Endodermal cell (in vitro differentiated cells): Measurements from ENCODE around the gene TAAR8. TPM values are rescaled to one million over a fixed set of nuclear protein-coding genes. Genes with fewer than 3 reads are reported as not detected.
"Not testable (repeated sequence)": the region's sequence is repeated elsewhere in the genome, so short reads cannot be mapped to it uniquely, and the experiment has no call there.

Experiments used
- DNase-seq: peaks from one replicate; pipeline ENCODE4 v3.0.0-alpha.2; 2017
- H3K27ac ChIP-seq: 2 replicates; pipeline ENCODE4 v1.5.1; 2013; ENCODE audit warnings: mild to moderate bottlenecking, low read depth, low read length, moderate library complexity
- H3K27me3 ChIP-seq: 2 replicates; pipeline ENCODE4 v1.6.1; 2013; ENCODE audit warnings: mild to moderate bottlenecking, low read length, moderate library complexity; ENCODE audit not compliant: insufficient read depth, control insufficient read depth, poor library complexity, severe bottlenecking
- H3K36me3 ChIP-seq: 2 replicates; pipeline ENCODE4 v1.7.0; 2013; ENCODE audit warnings: mild to moderate bottlenecking, low read length, moderate library complexity; ENCODE audit not compliant: control insufficient read depth, insufficient read depth
- H3K4me1 ChIP-seq: one replicate; pipeline ENCODE4 v1.7.0; 2013; ENCODE audit warnings: low read length; ENCODE audit not compliant: control insufficient read depth, insufficient read depth
- H3K4me3 ChIP-seq: 2 replicates; pipeline ENCODE4 v1.5.1; 2013; ENCODE audit warnings: mild to moderate bottlenecking, low read length, moderate library complexity
- H3K9ac ChIP-seq: 2 replicates; pipeline ENCODE4 v1.6.1; 2013; ENCODE audit warnings: mild to moderate bottlenecking, low read length, moderate library complexity; ENCODE audit not compliant: poor library complexity, severe bottlenecking; ENCODE audit errors: extremely low read depth
- H3K9me3 ChIP-seq: 2 replicates; pipeline ENCODE4 v1.6.1; 2013; ENCODE audit warnings: mild to moderate bottlenecking, low read length, moderate library complexity; ENCODE audit not compliant: control insufficient read depth
- H3K27ac Mint-ChIP-seq: 2 replicates; pipeline ENCODE4 v1.8.0; 2020; ENCODE audit warnings: mixed read lengths
- H3K27me3 Mint-ChIP-seq: 2 replicates; pipeline ENCODE4 v1.8.0; 2021; ENCODE audit warnings: mild to moderate bottlenecking, mixed read lengths; ENCODE audit not compliant: insufficient read depth
- H3K36me3 Mint-ChIP-seq: 2 replicates; pipeline ENCODE4 v1.8.0; 2020; ENCODE audit warnings: low read depth, mixed read lengths
- H3K4me1 Mint-ChIP-seq: 2 replicates; pipeline ENCODE4 v1.8.0; 2020; ENCODE audit warnings: mixed read lengths
- H3K4me3 Mint-ChIP-seq: 2 replicates; pipeline ENCODE4 v1.8.0; 2020; ENCODE audit warnings: mild to moderate bottlenecking, moderate library complexity, mixed read lengths
- H3K9me3 Mint-ChIP-seq: 2 replicates; pipeline ENCODE4 v1.8.0; 2020; ENCODE audit warnings: mild to moderate bottlenecking, mixed read lengths
- CTCF ChIP-seq: fragments of 200-600 bp; sonication (generic); conservative IDR thresholded peaks from 2 replicates; pipeline ENCODE4 v1.5.0; 2021; ENCODE audit warnings: antibody characterized with exemption, mild to moderate bottlenecking
- WGBS, 2 experiments: methylation state at CpG; one replicate each; pipeline versions ENCODE4 v1.1.5 to v1.1.7; 2013; ENCODE audit warnings: missing lambda C conversion rate in 2 of 2, mixed read lengths in 1 of 2; ENCODE audit not compliant: insufficient coverage in 1 of 2, insufficient read length in 1 of 2; 5-methylcytosine and 5-hydroxymethylcytosine counted together
- total RNA-seq, 2 donors: library from RNA; stranded (reverse); fragmentation: NEBNext Ultra II Directional in 1 of 2; extraction: Animal tissue kit (Norgen Biotek cat#: 25700) in 1 of 2; gene quantifications; 2 replicates in 1 of 2; 3 replicates in 1 of 2; pipeline ENCODE4 v1.2.1, GENCODE V29; 2021

The TAAR8 gene
- total RNA-seq, 2 donors from 2014 or later: not detected

DNA sequence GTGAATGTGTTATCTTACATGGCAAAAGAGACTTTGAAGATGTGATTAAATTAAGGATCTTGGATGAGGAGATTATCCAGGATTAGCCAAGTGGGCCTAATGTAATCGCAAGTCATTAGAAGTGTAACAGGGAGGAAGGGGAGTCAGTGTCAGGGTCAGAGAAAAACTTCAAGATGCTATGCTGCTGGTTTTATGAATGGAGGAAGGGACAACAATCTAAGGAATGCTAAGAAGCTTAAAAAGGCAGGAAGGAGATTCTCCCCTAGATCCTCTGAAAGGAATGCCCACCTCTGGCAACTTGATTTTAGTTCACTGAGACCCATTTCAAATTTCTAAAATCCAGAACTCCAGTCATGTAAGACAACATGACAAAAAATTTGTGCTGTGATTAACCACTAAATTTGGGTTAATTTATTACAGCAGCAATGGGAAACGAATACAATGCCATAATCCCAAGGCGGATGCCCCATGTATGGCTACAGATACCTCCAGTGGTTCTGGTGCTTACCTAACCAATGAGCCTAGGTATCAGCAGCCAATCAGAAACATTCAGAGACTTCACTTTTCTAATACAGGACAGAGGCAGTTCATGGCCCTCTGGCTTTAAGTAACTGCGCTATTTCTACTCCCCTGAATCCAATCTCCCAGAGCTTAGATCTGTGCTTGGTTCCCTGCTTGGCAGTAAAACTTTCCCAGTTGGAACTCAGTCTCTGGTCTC is 3.6 kb upstream of the TAAR8 start:
- Histone ChIP-seq H3K9me3 (no peaks in the 10 kb centered on the region), H3K4me1 (no peaks in the 10 kb centered on the region), H3K27me3 (peaks cover 90% of the 10 kb centered on the region), H3K36me3 (no peaks in the 10 kb centered on the region), H3K4me3 (no peak overlapping the region), H3K9ac (no peak overlapping the region), H3K27ac (no peak overlapping the region)
- Mint-ChIP-seq H3K27ac (no peak overlapping the region), H3K4me3 (no peak overlapping the region), H3K4me1 (peaks cover 7% of the 10 kb centered on the region), H3K9me3 (no peaks in the 10 kb centered on the region), H3K27me3 (peaks cover 71% of the 10 kb centered on the region), H3K36me3 (no peaks in the 10 kb centered on the region)
- no peak for TF ChIP-seq CTCF
- no peak for DNase-seq
- WGBS, 2 experiments: 82 to 97% methylated on average over 4 of the region's 4 CpGs

DNA sequence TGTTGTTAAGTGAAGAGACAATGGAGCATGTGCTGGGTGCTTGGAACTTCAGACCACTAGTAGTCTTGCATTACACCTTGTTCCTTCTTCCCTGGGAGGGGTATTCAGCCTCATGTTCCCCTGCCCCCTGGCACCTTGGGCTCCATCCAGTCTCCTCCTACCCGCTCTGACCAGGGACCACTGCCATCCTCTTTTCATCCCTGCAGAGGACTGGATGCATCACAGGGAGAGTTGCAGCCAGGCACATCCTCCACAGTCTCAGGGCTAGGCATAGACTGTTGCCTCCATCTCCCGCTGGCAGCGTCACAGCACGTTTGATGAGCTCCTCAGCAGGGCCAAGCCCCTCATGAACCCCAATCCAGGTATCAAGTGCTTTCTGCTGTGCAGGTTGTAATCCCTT is 1.3 kb upstream of the TAAR8 start:
- Histone ChIP-seq H3K9ac (no peak overlapping the region), H3K9me3 (no peaks in the 10 kb centered on the region), H3K27ac (no peak overlapping the region), H3K27me3 (peaks cover 67% of the 10 kb centered on the region), H3K36me3 (no peaks in the 10 kb centered on the region), H3K4me3 (no peak overlapping the region), H3K4me1 (no peaks in the 10 kb centered on the region)
- H3K4me1 Mint-ChIP-seq: peaks cover 7% of the 10 kb centered on the region
- no peaks in the 10 kb centered on the region for H3K9me3 Mint-ChIP-seq
- TF ChIP-seq CTCF: no peak
- H3K36me3 Mint-ChIP-seq: no peaks in the 10 kb centered on the region
- no peak for DNase-seq
- no peak overlapping the region for H3K27ac Mint-ChIP-seq
- no peak overlapping the region for H3K4me3 Mint-ChIP-seq
- WGBS, 2 experiments: 85 to 100% methylated on average over 3 to 4 of the region's 4 CpGs
- H3K27me3 Mint-ChIP-seq: peaks cover 55% of the 10 kb centered on the region

DNA sequence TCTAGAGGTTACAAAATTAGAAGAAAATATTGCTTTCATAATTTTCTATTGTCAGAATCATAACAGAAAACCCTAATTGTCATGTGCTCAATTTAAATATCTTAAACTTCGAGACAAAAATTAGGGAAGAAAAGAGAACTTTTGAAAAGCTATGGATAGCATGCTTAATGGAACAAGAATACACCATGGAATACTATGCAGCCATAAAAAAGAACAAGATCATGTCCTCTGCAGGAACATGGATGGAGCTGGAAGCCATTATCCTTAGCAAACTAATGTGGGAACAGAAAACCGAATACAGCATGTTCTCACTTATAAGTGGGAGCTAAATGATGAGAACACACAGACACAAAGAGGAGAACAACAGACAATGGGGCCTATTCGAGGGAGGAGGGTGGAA is 7.6 kb downstream of the TAAR8 start:
- 85 to 90% methylated on average over 3 of the region's 3 CpGs for WGBS, 2 experiments
- not testable (repeated sequence) for H3K4me3 ChIP-seq, H3K4me3 Mint-ChIP-seq, H3K4me1 ChIP-seq, H3K27ac ChIP-seq, H3K27me3 Mint-ChIP-seq, H3K27me3 ChIP-seq, DNase-seq, H3K36me3 ChIP-seq, H3K9me3 Mint-ChIP-seq, H3K9me3 ChIP-seq, H3K27ac Mint-ChIP-seq, H3K4me1 Mint-ChIP-seq, H3K9ac ChIP-seq, H3K36me3 Mint-ChIP-seq

- H3K27ac ChIP-seq: no peak overlapping the region
- H3K27me3 Mint-ChIP-seq: peaks cover 3% of the 10 kb centered on the region
- H3K27ac Mint-ChIP-seq: no peak overlapping the region
- peaks cover 9% of the 10 kb centered on the region for H3K27me3 ChIP-seq
- H3K4me3 Mint-ChIP-seq: no peak overlapping the region
- no peaks in the 10 kb centered on the region for H3K36me3 ChIP-seq
- 92% methylated on average over 5 of the region's 6 CpGs; no CpG with 5 or more reads in 1 of the 2 experiments for WGBS, 2 experiments
- no peak overlapping the region for H3K4me3 ChIP-seq
- no peaks in the 10 kb centered on the region for H3K4me1 ChIP-seq
- no peaks in the 10 kb centered on the region for H3K9me3 Mint-ChIP-seq
- H3K9ac ChIP-seq: no peak overlapping the region
- H3K4me1 Mint-ChIP-seq: peaks cover 19% of the 10 kb centered on the region
- no peaks in the 10 kb centered on the region for H3K9me3 ChIP-seq
- no peaks in the 10 kb centered on the region for H3K36me3 Mint-ChIP-seq
- no peak for TF ChIP-seq CTCF
- no peak for DNase-seq
Observed at GRCh38 chr6:132566404-132566803, 13.9 kb downstream of the TAAR8 start.
